PFSK-1 (cell line): Measurements from ENCODE around the gene CRYBA4.

Experiments used
- POLR2AphosphoS5 ChIP-seq: IDR thresholded peaks from 2 replicates; pipeline ENCODE4 v1.6.1; 2012; ENCODE audit warnings: low read depth, mild to moderate bottlenecking, control low read depth, low read length, moderate library complexity
- REST ChIP-seq, 2 experiments: IDR thresholded peaks; 2 replicates each; pipeline versions ENCODE4 v1.6.1 to v1.8.0; 2011 to 2012; ENCODE audit warnings: low read depth in 2 of 2, low read length in 2 of 2, control low read depth in 1 of 2, inconsistent platforms in 1 of 2, mild to moderate bottlenecking in 1 of 2, moderate library complexity in 1 of 2; ENCODE audit not compliant: insufficient read depth in 1 of 2
- SIN3A ChIP-seq: IDR thresholded peaks from 2 replicates; pipeline ENCODE4 v1.6.1; 2012; ENCODE audit warnings: mild to moderate bottlenecking, low read length, moderate library complexity, borderline replicate concordance; ENCODE audit not compliant: insufficient read depth
- TAF1 ChIP-seq: IDR thresholded peaks from 2 replicates; pipeline ENCODE4 v1.6.1; 2012; ENCODE audit warnings: low read length, control low read depth, borderline replicate concordance; ENCODE audit not compliant: insufficient read depth

GRCh38 chr22:26671317-26672059 is 49.7 kb downstream of the CRYBA4 start:
- no peak for TF ChIP-seq REST (IDR thresholded peaks at IDR 0.05; ENCODE audit: insufficient read depth in 1 of 2, low read depth in 2 of 2, low read length in 2 of 2)
- TF ChIP-seq POLR2AphosphoS5: no peak
- TF ChIP-seq SIN3A: no peak
- TF ChIP-seq TAF1: no peak
